ENCODE measurements around the gene CHST15. TPM values are rescaled to one million over a fixed set of nuclear protein-coding genes. Genes with fewer than 3 reads are reported as not detected.

The CHST15 gene
- total RNA-seq, 2 donors from 2014 or later, result 7.5 to 14.9 TPM

GRCh38 chr10:124073978-124074377, 19.4 kb downstream of the CHST15 start:
- Histone ChIP-seq H3K9ac (ENCODE audit: extremely low read depth, low read length, poor library complexity, severe bottlenecking) (no peak overlapping the region), H3K27ac (ENCODE audit: low read depth, low read length) (no peak overlapping the region), H3K36me3 (ENCODE audit: control insufficient read depth, insufficient read depth, low read length) (no peaks in the 10 kb centered on the region), H3K4me1 (ENCODE audit: control insufficient read depth, insufficient read depth, low read length) (no peaks in the 10 kb centered on the region), H3K4me3 (ENCODE audit: low read length) (no peak overlapping the region), H3K9me3 (ENCODE audit: control insufficient read depth, low read length) (no peaks in the 10 kb centered on the region), H3K27me3 (ENCODE audit: control insufficient read depth, insufficient read depth, low read length, poor library complexity, severe bottlenecking) (no peaks in the 10 kb centered on the region)
- H3K9me3 Mint-ChIP-seq, result no peaks in the 10 kb centered on the region
- no peaks in the 10 kb centered on the region for H3K36me3 Mint-ChIP-seq (ENCODE audit: low read depth)
- WGBS, 2 experiments (ENCODE audit: insufficient coverage in 1 of 2, insufficient read length in 1 of 2), result 95 to 100% methylated on average over 2 to 5 of the region's 5 CpGs
- H3K27ac Mint-ChIP-seq, result no peak overlapping the region
- peaks cover 7% of the 10 kb centered on the region for H3K4me1 Mint-ChIP-seq
- TF ChIP-seq, protein P1, sequence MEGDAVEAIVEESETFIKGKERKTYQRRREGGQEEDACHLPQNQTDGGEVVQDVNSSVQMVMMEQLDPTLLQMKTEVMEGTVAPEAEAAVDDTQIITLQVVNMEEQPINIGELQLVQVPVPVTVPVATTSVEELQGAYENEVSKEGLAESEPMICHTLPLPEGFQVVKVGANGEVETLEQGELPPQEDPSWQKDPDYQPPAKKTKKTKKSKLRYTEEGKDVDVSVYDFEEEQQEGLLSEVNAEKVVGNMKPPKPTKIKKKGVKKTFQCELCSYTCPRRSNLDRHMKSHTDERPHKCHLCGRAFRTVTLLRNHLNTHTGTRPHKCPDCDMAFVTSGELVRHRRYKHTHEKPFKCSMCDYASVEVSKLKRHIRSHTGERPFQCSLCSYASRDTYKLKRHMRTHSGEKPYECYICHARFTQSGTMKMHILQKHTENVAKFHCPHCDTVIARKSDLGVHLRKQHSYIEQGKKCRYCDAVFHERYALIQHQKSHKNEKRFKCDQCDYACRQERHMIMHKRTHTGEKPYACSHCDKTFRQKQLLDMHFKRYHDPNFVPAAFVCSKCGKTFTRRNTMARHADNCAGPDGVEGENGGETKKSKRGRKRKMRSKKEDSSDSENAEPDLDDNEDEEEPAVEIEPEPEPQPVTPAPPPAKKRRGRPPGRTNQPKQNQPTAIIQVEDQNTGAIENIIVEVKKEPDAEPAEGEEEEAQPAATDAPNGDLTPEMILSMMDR (conservative IDR thresholded peaks at IDR 0.05), result no peak
- no peak for DNase-seq
- H3K27me3 Mint-ChIP-seq (ENCODE audit: insufficient read depth), result no peaks in the 10 kb centered on the region
- H3K4me3 Mint-ChIP-seq, result no peak overlapping the region

- 86 to 96% methylated on average over 3 of the region's 3 CpGs for WGBS, 2 experiments (ENCODE audit: insufficient coverage in 1 of 2, insufficient read length in 1 of 2)
- Histone ChIP-seq H3K9ac (ENCODE audit: extremely low read depth, low read length, poor library complexity, severe bottlenecking) (no peak overlapping the region), H3K9me3 (ENCODE audit: control insufficient read depth, low read length) (no peaks in the 10 kb centered on the region), H3K4me1 (ENCODE audit: control insufficient read depth, insufficient read depth, low read length) (no peaks in the 10 kb centered on the region), H3K4me3 (ENCODE audit: low read length) (no peak overlapping the region), H3K27me3 (ENCODE audit: control insufficient read depth, insufficient read depth, low read length, poor library complexity, severe bottlenecking) (no peaks in the 10 kb centered on the region), H3K27ac (ENCODE audit: low read depth, low read length) (no peak overlapping the region), H3K36me3 (ENCODE audit: control insufficient read depth, insufficient read depth, low read length) (no peaks in the 10 kb centered on the region)
- H3K4me1 Mint-ChIP-seq, result peaks cover 7% of the 10 kb centered on the region
- TF ChIP-seq, protein P1 (conservative IDR thresholded peaks at IDR 0.05), result no peak
- no peaks in the 10 kb centered on the region for H3K36me3 Mint-ChIP-seq (ENCODE audit: low read depth)
- H3K9me3 Mint-ChIP-seq, result no peaks in the 10 kb centered on the region
- no peak overlapping the region for H3K4me3 Mint-ChIP-seq
- no peak overlapping the region for H3K27ac Mint-ChIP-seq
- DNase-seq, result no peak
- H3K27me3 Mint-ChIP-seq (ENCODE audit: insufficient read depth), result no peaks in the 10 kb centered on the region
Measured at GRCh38 chr10:124072541-124072940, 20.9 kb downstream of the CHST15 start.

GRCh38 chr10:124072106-124072505, 21.3 kb downstream of the CHST15 start:
- DNase-seq, result no peak
- Histone ChIP-seq H3K36me3 (ENCODE audit: control insufficient read depth, insufficient read depth, low read length) (no peaks in the 10 kb centered on the region), H3K27ac (ENCODE audit: low read depth, low read length) (no peak overlapping the region), H3K9ac (ENCODE audit: extremely low read depth, low read length, poor library complexity, severe bottlenecking) (no peak overlapping the region), H3K4me3 (ENCODE audit: low read length) (no peak overlapping the region), H3K27me3 (ENCODE audit: control insufficient read depth, insufficient read depth, low read length, poor library complexity, severe bottlenecking) (no peaks in the 10 kb centered on the region), H3K9me3 (ENCODE audit: control insufficient read depth, low read length) (no peaks in the 10 kb centered on the region), H3K4me1 (ENCODE audit: control insufficient read depth, insufficient read depth, low read length) (no peaks in the 10 kb centered on the region)
- peak overlapping the region; percentile 42 for H3K27ac Mint-ChIP-seq
- WGBS, 2 experiments (ENCODE audit: insufficient coverage in 1 of 2, insufficient read length in 1 of 2), result 80 to 89% methylated on average over 1 to 4 of the region's 4 CpGs
- H3K4me3 Mint-ChIP-seq, result no peak overlapping the region
- no peaks in the 10 kb centered on the region for H3K27me3 Mint-ChIP-seq (ENCODE audit: insufficient read depth)
- H3K9me3 Mint-ChIP-seq, result no peaks in the 10 kb centered on the region
- H3K36me3 Mint-ChIP-seq (ENCODE audit: low read depth), result no peaks in the 10 kb centered on the region
- peaks cover 8% of the 10 kb centered on the region for H3K4me1 Mint-ChIP-seq
- TF ChIP-seq, protein P1 (conservative IDR thresholded peaks at IDR 0.05), result no peak
